Neural cell (in vitro differentiated cells): ENCODE measurements around the gene DMTF1. TPM values are rescaled to one million over a fixed set of nuclear protein-coding genes. Genes with fewer than 3 reads are reported as not detected.

Source experiments
- H2AFZ ChIP-seq: fragments of 200-600, 300-800 bp; sonication (generic), shearing (Covaris generic); 2 replicates; pipeline ENCODE4 v1.6.0; 2014; ENCODE audit warnings: low read depth, mild to moderate bottlenecking, antibody characterized with exemption, low read length, moderate library complexity
- H3F3A ChIP-seq: fragments of 200-600 bp; shearing (Covaris generic); 2 replicates; pipeline ENCODE4 v1.6.1; 2016; ENCODE audit warnings: mild to moderate bottlenecking, moderate library complexity, mixed read lengths, antibody characterized with exemption, low read length; ENCODE audit not compliant: insufficient read depth, poor library complexity, severe bottlenecking
- H3K27ac ChIP-seq: fragments of 200-600, 300-800 bp; sonication (generic), shearing (Covaris generic); 2 replicates; pipeline ENCODE4 v1.5.1; 2014; ENCODE audit warnings: mild to moderate bottlenecking, low read length, moderate library complexity
- H3K27me3 ChIP-seq: fragments of 300-800, 200-600 bp; sonication (generic), shearing (Covaris generic); 2 replicates; pipeline ENCODE4 v1.6.0; 2014; ENCODE audit warnings: mild to moderate bottlenecking, low read depth, low read length, moderate library complexity; ENCODE audit not compliant: insufficient read depth
- H3K36me3 ChIP-seq: fragments of 300-800, 200-600 bp; sonication (generic), shearing (Covaris generic); 2 replicates; pipeline ENCODE4 v1.5.1; 2014; ENCODE audit warnings: mild to moderate bottlenecking, antibody characterized with exemption, low read length, moderate library complexity; ENCODE audit not compliant: insufficient read depth
- H3K4me2 ChIP-seq: fragments of 300-800, 200-600 bp; sonication (generic), shearing (Covaris generic); 2 replicates; pipeline ENCODE4 v1.6.0; 2014; ENCODE audit warnings: mild to moderate bottlenecking, low read length
- H3K4me3 ChIP-seq: fragments of 300-800, 200-600 bp; sonication (generic), shearing (Covaris generic); 2 replicates; pipeline ENCODE4 v1.5.1; 2014; ENCODE audit warnings: mild to moderate bottlenecking, low read length, moderate library complexity
- H3K79me2 ChIP-seq: fragments of 200-600 bp; shearing (Covaris generic); replicated peaks from 2 replicates; pipeline ENCODE4 v1.6.0; 2014; ENCODE audit warnings: mild to moderate bottlenecking, low read length, moderate library complexity; ENCODE audit not compliant: insufficient read depth
- H3K9ac ChIP-seq: fragments of 300-800, 200-600 bp; sonication (generic), shearing (Covaris generic); 2 replicates; pipeline ENCODE4 v1.6.1; 2016; ENCODE audit warnings: mild to moderate bottlenecking, low read length, mixed read lengths
- H3K9me2 ChIP-seq: fragments of 200-600 bp; shearing (Covaris generic); 2 replicates; pipeline ENCODE4 v1.6.1; 2016; ENCODE audit warnings: mild to moderate bottlenecking, low read length, mixed read lengths; ENCODE audit not compliant: insufficient read depth
- H3K9me3 ChIP-seq: fragments of 200-600, 300-800 bp; sonication (generic), shearing (Covaris generic); 2 replicates; pipeline ENCODE4 v1.6.1; 2016; ENCODE audit warnings: mild to moderate bottlenecking, mixed run types, low read length, moderate library complexity, mixed read lengths
- H4K20me1 ChIP-seq: fragments of 200-600 bp; shearing (Covaris generic); 2 replicates; pipeline ENCODE4 v1.6.1; 2016; ENCODE audit warnings: mild to moderate bottlenecking, mixed run types; ENCODE audit not compliant: insufficient read depth
- EP300 ChIP-seq: fragments of 450-650 bp; conservative IDR thresholded peaks from 2 replicates; pipeline ENCODE4 v1.6.1; 2014; ENCODE audit warnings: antibody characterized with exemption, mild to moderate bottlenecking, moderate library complexity; ENCODE audit not compliant: poor library complexity, severe bottlenecking
- EZH2 ChIP-seq: fragments of 200-600, 300-800 bp; shearing (Covaris generic), sonication (generic); IDR thresholded peaks from 2 replicates; pipeline ENCODE4 v1.6.1; 2014; ENCODE audit warnings: antibody characterized with exemption, low read length, borderline replicate concordance, mild to moderate bottlenecking; ENCODE audit not compliant: insufficient read depth, poor library complexity, severe bottlenecking
- MXI1 ChIP-seq: fragments of 450-650 bp; conservative IDR thresholded peaks from 2 replicates; pipeline ENCODE4 v1.6.1; 2014; ENCODE audit warnings: antibody characterized with exemption, mild to moderate bottlenecking; ENCODE audit not compliant: poor library complexity, severe bottlenecking
- POLR2AphosphoS5 ChIP-seq: IDR thresholded peaks from 2 replicates; pipeline ENCODE4 v1.6.1; 2012
- RAD21 ChIP-seq: fragments of 450-650 bp; conservative IDR thresholded peaks from 2 replicates; pipeline ENCODE4 v1.6.1; 2014; ENCODE audit warnings: antibody characterized with exemption, mild to moderate bottlenecking, moderate library complexity
- SMC3 ChIP-seq: fragments of 450-650 bp; conservative IDR thresholded peaks from 2 replicates; pipeline ENCODE4 v1.6.1; 2014; ENCODE audit warnings: antibody characterized with exemption, mild to moderate bottlenecking, moderate library complexity; ENCODE audit not compliant: poor library complexity
- TAF1 ChIP-seq: IDR thresholded peaks from 2 replicates; pipeline ENCODE4 v1.6.1; 2012; ENCODE audit warnings: low read depth
- polyA plus RNA-seq: library from polyadenylated mRNA; depleted of rRNA; stranded (reverse); fragments of >200 nt; gene quantifications from 2 replicates; pipeline ENCODE4 v1.2.3, GENCODE V29; 2014
- TF ChIP-seq, protein P1 (sequence below): fragments of 450-650 bp; IDR thresholded peaks from 2 replicates; pipeline ENCODE4 v1.5.1; 2014; ENCODE audit warnings: antibody characterized with exemption, mild to moderate bottlenecking, moderate library complexity; ENCODE audit not compliant: poor library complexity, severe bottlenecking
- TF ChIP-seq, protein P2 (sequence below): IDR thresholded peaks from 2 replicates; pipeline ENCODE4 v1.6.1; 2012; ENCODE audit warnings: borderline replicate concordance

Gene DMTF1
- polyA plus RNA-seq, 1 donor from 2014 or later, result 314 TPM

DNA sequence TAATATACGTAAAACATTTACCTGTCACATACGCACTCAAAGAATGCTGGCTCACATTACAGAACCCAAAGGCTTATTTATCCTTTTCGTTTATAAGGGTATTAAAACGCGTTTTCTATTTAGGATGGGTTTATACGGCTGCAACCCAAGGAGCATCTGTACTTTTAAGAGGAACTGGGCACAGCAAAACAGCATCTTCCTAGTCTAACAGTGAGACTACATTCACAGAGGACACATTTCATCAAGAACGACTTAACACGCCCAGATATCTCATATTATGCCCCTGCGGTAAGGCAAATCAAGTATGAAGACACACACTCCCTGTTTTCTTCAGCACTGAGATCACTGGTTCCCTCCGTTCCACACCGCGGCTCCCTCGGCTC is 533 bp upstream of the DMTF1 start:
- no peaks in the 10 kb centered on the region for H3K27me3 ChIP-seq
- peak overlapping the region; percentile 94 for H3K27ac ChIP-seq
- TF ChIP-seq POLR2AphosphoS5 (no peak), RAD21 (peak; percentile 57), EZH2 (no peak), SMC3 (no peak)
- TF ChIP-seq, protein P1, sequence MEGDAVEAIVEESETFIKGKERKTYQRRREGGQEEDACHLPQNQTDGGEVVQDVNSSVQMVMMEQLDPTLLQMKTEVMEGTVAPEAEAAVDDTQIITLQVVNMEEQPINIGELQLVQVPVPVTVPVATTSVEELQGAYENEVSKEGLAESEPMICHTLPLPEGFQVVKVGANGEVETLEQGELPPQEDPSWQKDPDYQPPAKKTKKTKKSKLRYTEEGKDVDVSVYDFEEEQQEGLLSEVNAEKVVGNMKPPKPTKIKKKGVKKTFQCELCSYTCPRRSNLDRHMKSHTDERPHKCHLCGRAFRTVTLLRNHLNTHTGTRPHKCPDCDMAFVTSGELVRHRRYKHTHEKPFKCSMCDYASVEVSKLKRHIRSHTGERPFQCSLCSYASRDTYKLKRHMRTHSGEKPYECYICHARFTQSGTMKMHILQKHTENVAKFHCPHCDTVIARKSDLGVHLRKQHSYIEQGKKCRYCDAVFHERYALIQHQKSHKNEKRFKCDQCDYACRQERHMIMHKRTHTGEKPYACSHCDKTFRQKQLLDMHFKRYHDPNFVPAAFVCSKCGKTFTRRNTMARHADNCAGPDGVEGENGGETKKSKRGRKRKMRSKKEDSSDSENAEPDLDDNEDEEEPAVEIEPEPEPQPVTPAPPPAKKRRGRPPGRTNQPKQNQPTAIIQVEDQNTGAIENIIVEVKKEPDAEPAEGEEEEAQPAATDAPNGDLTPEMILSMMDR, result no peak
- H3K36me3 ChIP-seq, result no peaks in the 10 kb centered on the region
- H3K4me3 ChIP-seq, result peak overlapping the region; percentile 81
- H3K9ac ChIP-seq, result peak overlapping the region; percentile 97
- peak overlapping the region; percentile 73 for H2AFZ ChIP-seq
- no peaks in the 10 kb centered on the region for H3K9me3 ChIP-seq
- peak overlapping the region; percentile 89 for H3K4me2 ChIP-seq
- H3F3A ChIP-seq, result peaks cover 3% of the 10 kb centered on the region
- no peaks in the 10 kb centered on the region for H3K9me2 ChIP-seq
- peaks cover 40% of the 10 kb centered on the region for H3K79me2 ChIP-seq
- no peaks in the 10 kb centered on the region for H4K20me1 ChIP-seq

DNA sequence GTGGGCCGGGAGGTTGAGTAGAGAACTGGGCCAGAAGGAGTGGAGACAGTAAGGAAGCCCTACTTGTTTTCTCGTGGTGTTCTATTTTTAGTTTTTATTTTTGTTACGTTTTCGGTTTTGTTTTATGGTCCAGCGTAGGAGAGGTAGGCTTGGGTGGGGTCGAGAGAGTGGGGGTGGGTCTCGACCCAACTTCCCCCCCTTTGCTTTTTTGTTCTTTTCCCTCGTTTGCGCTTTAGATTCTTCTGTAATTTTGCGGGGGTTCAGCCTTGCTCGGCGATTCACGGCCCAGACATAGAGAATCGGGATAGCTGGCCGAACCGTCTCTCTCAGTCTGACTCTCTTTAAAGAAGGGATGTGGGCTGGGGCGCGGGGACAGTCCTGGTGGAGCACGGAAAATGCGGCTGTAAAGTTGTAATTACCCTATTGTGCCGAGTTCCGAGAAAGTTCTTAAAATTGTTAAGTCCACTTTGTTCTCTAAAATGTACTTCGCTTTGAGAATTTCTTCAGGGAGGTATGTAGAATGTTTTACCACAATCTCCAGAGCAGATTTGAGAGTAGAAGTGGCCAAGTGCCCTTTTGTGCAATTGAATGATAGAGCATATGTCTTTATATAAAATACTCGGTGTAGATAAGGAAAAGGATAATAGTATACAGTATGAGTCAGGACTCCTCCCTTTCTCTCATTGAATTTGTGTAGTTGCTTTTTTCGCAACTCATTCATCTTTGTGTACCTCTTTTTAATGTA is 816 bp downstream of the DMTF1 start:
- H3K9me3 ChIP-seq, result no peaks in the 10 kb centered on the region
- peak overlapping the region; percentile 94 for H3K27ac ChIP-seq
- H3F3A ChIP-seq, result peaks cover 3% of the 10 kb centered on the region
- H3K9ac ChIP-seq, result peak overlapping the region; percentile 97
- H3K4me3 ChIP-seq, result peak overlapping the region; percentile 81
- H3K36me3 ChIP-seq, result no peaks in the 10 kb centered on the region
- TF ChIP-seq MXI1 (no peak), RAD21 (no peak), TAF1 (no peak), POLR2AphosphoS5 (no peak), EZH2 (no peak), SMC3 (no peak), EP300 (no peak)
- TF ChIP-seq, protein P1, result no peak
- TF ChIP-seq, protein P2, sequence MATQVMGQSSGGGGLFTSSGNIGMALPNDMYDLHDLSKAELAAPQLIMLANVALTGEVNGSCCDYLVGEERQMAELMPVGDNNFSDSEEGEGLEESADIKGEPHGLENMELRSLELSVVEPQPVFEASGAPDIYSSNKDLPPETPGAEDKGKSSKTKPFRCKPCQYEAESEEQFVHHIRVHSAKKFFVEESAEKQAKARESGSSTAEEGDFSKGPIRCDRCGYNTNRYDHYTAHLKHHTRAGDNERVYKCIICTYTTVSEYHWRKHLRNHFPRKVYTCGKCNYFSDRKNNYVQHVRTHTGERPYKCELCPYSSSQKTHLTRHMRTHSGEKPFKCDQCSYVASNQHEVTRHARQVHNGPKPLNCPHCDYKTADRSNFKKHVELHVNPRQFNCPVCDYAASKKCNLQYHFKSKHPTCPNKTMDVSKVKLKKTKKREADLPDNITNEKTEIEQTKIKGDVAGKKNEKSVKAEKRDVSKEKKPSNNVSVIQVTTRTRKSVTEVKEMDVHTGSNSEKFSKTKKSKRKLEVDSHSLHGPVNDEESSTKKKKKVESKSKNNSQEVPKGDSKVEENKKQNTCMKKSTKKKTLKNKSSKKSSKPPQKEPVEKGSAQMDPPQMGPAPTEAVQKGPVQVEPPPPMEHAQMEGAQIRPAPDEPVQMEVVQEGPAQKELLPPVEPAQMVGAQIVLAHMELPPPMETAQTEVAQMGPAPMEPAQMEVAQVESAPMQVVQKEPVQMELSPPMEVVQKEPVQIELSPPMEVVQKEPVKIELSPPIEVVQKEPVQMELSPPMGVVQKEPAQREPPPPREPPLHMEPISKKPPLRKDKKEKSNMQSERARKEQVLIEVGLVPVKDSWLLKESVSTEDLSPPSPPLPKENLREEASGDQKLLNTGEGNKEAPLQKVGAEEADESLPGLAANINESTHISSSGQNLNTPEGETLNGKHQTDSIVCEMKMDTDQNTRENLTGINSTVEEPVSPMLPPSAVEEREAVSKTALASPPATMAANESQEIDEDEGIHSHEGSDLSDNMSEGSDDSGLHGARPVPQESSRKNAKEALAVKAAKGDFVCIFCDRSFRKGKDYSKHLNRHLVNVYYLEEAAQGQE, result no peak
- peaks cover 54% of the 10 kb centered on the region for H3K79me2 ChIP-seq
- no peaks in the 10 kb centered on the region for H3K27me3 ChIP-seq
- H4K20me1 ChIP-seq, result no peaks in the 10 kb centered on the region
- H3K9me2 ChIP-seq, result no peaks in the 10 kb centered on the region
- H3K4me2 ChIP-seq, result peak overlapping the region; percentile 80
- peak overlapping the region; percentile 75 for H2AFZ ChIP-seq
